GM21447 (cell line): Measurements from ENCODE around the gene POLD4.
A peak's percentile ranks its signal among the peaks of the same experiment; 100 is the strongest.

Experiments used
- ATAC-seq: cut with Tn5 transposase; IDR thresholded peaks from one replicate; pipeline ENCODE4 v1.9.1; 2021; ENCODE audit not compliant: unreplicated experiment

POLD4 gene

DNA sequence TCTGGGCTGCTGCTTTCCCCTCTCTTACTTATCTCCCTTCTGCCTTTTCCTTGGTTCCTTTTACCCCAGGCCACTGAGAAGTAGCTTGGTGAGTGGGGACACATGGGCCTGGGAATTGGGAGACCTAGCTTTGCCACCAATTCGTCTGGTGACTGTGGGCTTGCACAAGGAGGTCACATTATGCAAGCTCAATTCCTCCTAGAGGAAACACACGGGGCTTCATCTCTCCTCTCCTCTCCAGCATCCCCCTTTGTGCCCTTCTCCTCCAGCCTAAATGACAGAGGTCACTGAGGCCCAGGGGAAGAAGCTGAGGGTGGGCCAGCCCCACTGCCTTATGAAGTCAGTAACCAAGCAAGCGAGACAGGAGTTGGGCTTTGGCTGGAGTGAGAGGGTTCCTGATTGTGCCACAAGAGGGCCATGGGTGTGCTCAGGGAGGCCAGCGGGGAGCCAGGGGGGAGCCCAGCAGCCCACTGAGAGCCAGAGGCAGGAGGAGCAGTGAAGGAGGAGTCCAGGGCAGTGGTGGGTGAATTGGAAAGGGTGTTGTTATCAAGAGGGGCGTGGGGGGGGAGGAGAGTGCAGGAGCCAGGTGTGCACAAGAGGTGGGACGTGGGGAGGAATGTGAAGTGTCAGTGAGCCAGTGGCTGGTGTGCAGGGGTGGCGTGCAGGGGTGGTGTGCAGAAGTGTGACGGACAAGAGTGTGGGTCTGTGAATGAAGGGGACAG is 18.0 kb upstream of the POLD4 start:
- no peak for ATAC-seq

DNA sequence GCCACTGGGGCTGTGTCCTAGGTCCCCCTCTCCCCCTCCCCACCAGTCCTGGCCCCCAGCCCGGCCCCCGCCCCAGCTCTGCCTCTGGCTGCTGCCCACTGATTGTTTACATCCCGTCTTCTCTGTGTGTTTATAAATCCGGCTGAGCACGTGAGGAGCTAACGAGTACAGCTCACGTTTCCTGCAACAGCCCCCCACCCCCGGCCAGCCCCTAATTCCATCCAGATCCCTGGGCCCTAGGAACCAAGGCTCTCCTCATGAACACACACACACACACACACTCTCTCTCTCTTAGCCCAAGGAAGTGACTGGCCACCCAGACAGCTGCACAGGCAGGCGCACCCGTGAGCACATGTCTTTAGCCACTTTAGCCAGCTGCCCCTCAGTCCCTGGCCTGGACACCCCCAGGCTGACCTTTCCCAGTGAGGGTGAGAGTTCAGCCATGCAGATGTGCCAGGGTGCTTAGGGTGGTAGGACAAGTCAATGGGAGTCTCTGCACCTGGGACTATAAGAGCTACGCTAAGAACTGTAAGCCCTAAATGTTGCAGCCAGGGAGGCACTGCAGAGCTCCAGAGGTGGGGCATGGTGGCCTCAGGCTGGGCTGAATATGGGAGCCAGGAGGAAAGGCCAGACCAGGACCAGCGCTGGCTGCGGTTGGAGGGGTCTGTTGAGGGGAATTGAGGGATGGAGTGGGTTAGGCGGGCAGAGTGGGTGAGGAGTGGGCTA is 17.2 kb upstream of the POLD4 start:
- ATAC-seq: no peak

GRCh38 chr11:67369801-67370284 is 16.5 kb upstream of the POLD4 start:
- ATAC-seq: no peak

DNA sequence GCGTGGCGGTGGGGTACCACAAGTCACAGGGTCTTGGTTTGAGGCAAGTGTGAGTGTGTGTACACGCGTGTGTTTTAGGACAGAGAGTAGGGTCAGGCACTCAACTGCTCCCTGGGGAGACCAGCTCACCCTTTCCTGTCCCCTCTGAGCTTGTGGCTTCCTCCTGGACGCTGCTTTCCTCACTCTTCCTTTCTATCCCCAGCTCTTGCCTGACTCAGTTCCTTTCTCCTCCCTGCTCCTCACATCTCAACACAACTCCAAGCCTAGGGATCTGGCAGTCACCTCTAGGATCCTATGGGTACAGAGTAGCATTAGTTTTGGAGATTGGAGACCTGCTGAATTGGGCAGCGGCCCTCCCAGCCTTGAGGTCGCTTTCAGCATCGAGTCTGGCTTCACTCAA is 15.9 kb upstream of the POLD4 start:
- ATAC-seq: no peak

- ATAC-seq: peak; percentile 54
Observed at GRCh38 chr11:67368621-67369020, 15.3 kb upstream of the POLD4 start.

DNA sequence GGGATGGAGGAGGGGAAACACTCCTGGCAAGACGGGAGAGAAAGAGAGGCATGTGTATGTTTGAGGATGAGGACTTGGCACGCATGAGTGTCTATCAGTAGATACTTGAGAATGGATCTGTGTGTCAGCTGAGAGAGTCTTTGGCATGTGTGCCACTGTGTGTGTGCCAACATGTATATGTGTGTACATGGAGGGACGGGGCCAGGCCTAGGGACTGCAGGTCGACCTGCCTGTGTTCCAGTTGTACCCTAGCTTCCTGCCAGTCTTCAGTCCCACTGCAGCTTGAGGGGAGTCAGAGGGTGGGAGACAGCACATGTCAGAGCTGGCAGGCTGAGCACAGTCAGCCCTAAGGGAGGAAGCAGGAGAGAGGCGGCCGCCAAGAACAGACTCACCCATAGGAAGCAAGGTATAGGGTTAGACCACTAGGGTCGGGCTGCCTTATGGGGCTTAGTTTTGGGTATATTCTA is 14.4 kb upstream of the POLD4 start:
- no peak for ATAC-seq

DNA sequence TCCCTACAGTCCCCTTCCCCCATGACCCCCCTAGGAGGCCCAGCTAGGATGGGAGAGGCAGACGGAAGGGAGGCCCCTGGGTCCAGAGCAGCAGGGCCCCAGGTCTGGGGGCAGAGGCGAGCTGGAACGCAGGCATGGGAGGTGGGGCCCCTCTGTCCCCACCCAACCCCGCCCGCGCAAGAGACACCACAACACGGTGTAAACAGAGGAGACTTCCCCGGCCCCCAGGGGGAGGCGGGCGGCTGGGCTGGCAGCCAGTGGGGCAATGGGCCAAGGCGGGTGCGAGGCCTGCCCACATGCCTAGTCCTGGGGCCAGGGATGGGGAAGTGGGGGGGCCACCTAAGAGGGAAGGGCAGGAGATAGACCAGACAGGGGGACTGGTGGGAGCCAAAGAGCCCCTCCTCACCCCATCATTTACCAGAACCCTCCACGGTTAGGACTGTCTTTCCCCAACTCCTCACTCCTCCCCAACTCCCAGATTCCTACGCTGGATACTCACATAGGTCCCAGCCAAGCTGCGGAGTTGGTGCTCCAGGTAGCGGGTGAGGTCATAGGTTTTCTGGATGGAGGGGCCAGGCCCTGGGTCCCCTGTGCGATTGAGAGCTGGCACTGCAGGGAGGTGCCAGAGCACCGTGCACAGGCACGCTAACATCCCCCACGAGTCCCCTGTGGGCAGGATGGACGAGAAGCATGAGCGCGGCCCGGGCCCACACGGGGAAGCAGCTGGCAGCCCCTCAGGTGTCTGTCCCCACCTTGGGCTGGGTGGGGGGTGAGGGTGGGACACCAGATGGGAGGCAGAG is 13.8 kb upstream of the POLD4 start:
- ATAC-seq: no peak

DNA sequence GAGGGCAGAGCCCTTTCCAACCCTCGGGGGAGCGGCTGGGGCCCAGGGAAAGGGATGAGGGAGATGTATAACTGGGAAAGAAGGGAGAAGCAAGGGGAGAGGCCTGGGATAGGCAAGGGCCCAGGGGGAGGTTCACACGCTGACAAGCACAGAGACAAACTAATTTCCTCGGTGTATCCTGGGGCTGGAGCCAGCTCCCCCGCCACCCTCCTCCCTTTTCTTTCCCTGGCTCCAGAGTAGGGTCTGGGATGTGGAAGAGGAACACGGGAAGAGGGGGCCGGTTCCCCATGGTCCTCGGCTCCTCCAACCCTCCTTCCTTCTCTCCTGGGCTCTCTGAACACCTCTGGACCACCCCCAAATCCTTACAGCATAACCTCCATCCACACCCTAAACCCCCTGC is 13.2 kb upstream of the POLD4 start:
- no peak for ATAC-seq

- no peak for ATAC-seq
Observed at GRCh38 chr11:67365736-67366444, 12.5 kb upstream of the POLD4 start.

GRCh38 chr11:67364783-67365722 is 11.7 kb upstream of the POLD4 start:
- no peak for ATAC-seq

GRCh38 chr11:67364169-67364568 is 10.8 kb upstream of the POLD4 start:
- no peak for ATAC-seq

GRCh38 chr11:67357831-67358670 is 4.7 kb upstream of the POLD4 start:
- ATAC-seq: no peak

GRCh38 chr11:67356864-67357561 is 3.7 kb upstream of the POLD4 start:
- no peak for ATAC-seq

- ATAC-seq: no peak
Observed at GRCh38 chr11:67356387-67356863, 3.1 kb upstream of the POLD4 start.

DNA sequence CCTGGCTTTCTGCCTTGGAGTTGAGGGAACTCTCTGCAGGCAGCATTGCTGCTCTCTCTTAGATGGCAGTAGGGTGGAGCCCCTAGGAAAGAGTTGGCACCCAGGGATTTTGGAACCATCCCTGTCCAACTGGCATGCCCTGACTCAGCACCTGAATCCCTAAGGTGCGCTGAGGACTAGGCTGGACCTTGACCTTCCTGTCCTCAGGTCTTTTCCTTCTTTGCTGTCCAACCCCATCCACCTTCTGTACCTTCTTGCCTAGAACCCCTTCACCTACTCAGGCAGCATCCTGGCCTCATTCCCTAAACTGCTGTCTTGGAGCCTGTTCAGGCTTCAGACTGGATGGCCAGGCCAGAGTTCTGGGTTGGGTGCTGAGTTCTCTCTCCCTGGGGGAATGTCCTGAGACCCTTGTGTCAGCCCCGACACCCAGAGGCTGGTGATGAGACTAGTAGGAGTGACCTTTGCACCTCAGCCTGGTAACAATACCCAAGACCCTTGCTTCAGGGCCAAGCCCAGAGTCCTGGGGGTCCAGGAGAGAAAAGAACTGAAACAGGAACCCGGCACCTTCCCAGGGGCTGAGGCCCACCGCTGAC is 2.5 kb upstream of the POLD4 start:
- no peak for ATAC-seq

DNA sequence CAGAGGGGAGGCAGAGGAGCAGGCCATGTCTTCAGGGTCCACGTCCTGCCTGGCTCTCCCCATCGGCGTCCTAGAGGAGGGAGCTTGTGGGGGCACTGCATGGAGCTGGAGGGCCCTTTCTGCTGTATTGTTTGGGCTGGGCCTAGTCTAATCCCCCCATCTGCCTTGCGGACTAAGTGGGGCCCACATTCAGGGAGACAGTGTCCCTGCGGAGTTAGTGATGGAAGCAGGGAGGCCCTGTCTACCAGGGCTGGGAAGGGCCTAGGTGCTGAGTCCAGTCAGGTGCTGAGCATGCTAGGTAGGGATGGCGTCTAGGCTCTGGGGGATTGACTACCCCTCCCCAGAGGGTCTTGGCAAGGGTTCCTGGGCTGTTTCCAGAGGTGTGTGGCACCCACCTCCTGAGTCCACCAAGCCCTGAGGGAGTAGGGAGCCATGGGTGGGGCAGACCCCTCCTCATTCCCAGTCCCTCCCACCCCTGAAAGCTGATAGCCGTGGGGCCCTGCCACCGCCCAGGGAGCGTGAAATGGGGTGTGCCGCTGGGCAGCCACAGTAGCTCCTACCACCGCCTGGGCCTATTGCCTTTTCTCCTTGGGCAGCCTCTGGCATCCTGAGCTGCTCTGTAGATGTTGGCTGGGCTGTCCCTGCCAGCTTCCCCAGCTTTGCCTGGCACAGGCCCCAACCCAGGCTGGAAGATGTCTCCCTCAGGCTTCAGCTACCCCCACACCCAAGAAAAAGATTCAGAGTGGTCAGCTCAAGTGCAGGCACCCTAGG is 1.9 kb upstream of the POLD4 start:
- ATAC-seq: no peak
